Mammary epithelial cell (primary cell): ENCODE results near the gene C13orf46.

Experiments
- CTCF ChIP-seq, 2 donors: IDR thresholded peaks in 1 of 2; conservative IDR thresholded peaks in 1 of 2; 2 replicates each; pipeline ENCODE4 v1.5.1; 2011 to 2012; ENCODE audit warnings: inconsistent platforms in 2 of 2, low read length in 2 of 2, mild to moderate bottlenecking in 2 of 2, control low read depth in 1 of 2, low read depth in 1 of 2; ENCODE audit not compliant: insufficient read depth in 1 of 2; ENCODE audit errors: extremely low read depth in 1 of 2
- EZH2 ChIP-seq: IDR thresholded peaks from 2 replicates; pipeline ENCODE4 v1.6.1; 2012; ENCODE audit warnings: low read length, inconsistent platforms, borderline replicate concordance

- no peak for TF ChIP-seq CTCF (conservative IDR thresholded peaks at IDR 0.05 in 1 of 2, IDR thresholded peaks at IDR 0.05 in 1 of 2; ENCODE audit: extremely low read depth in 1 of 2, insufficient read depth in 1 of 2, low read depth in 1 of 2, low read length in 2 of 2)
- no peak for TF ChIP-seq EZH2
Measured at GRCh38 chr13:113936166-113936965, 37.5 kb downstream of the C13orf46 start.
